Measurements from ENCODE around the gene CFAP46. TPM values are rescaled to one million over a fixed set of nuclear protein-coding genes. Genes with fewer than 3 reads are reported as not detected.

Gene CFAP46
- polyA plus RNA-seq, 1 donor from 2014 or later, result 2.6 TPM

DNA sequence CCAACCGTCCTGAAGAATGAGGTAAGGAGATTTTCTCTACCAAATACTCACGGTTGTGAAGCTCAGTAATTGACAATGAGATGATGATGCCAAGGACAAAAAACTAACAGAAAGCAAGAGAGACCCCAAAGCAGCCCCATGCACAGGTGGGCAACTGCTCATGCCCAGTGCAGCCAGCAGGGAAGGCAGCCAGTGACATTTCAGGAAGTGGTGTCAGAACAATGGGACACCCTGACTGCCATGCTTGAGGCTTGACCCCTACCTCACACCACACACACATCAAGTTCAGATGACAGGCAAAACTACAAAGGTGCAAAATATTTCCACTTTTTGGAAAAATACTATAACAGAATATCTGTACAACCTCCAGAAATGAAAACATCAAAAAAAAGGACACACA is 66.9 kb downstream of the CFAP46 start:
- H2AFZ ChIP-seq (ENCODE audit: low read depth, low read length), result no peak overlapping the region
- H3K9me3 ChIP-seq (ENCODE audit: low read length), result no peaks in the 10 kb centered on the region
- no peaks in the 10 kb centered on the region for H3K9me2 ChIP-seq (ENCODE audit: insufficient read depth, low read length)
- no peak overlapping the region for H3K4me3 ChIP-seq (ENCODE audit: low read length)
- TF ChIP-seq REST (IDR thresholded peaks at IDR 0.05; ENCODE audit: borderline replicate concordance) (no peak), POLR2AphosphoS5 (IDR thresholded peaks at IDR 0.05) (no peak), MXI1 (conservative IDR thresholded peaks at IDR 0.05; ENCODE audit: poor library complexity, severe bottlenecking) (no peak), RAD21 (conservative IDR thresholded peaks at IDR 0.05) (no peak), TAF1 (IDR thresholded peaks at IDR 0.05; ENCODE audit: low read depth) (no peak), EP300 (conservative IDR thresholded peaks at IDR 0.05; ENCODE audit: poor library complexity, severe bottlenecking) (no peak), EZH2 (IDR thresholded peaks at IDR 0.05; ENCODE audit: borderline replicate concordance, insufficient read depth, low read length, poor library complexity, severe bottlenecking) (no peak), SMC3 (conservative IDR thresholded peaks at IDR 0.05; ENCODE audit: poor library complexity) (no peak)
- H3F3A ChIP-seq (ENCODE audit: insufficient read depth, low read length, poor library complexity, severe bottlenecking), result no peaks in the 10 kb centered on the region
- H3K4me2 ChIP-seq (ENCODE audit: low read length), result no peak overlapping the region
- H3K79me2 ChIP-seq (replicated peaks; ENCODE audit: insufficient read depth, low read length), result no peaks in the 10 kb centered on the region
- H3K27me3 ChIP-seq (ENCODE audit: insufficient read depth, low read depth, low read length), result no peaks in the 10 kb centered on the region
- no peaks in the 10 kb centered on the region for H4K20me1 ChIP-seq (ENCODE audit: insufficient read depth)
- no peak overlapping the region for H3K9ac ChIP-seq (ENCODE audit: low read length)
- H3K36me3 ChIP-seq (ENCODE audit: insufficient read depth, low read length), result no peaks in the 10 kb centered on the region
- H3K27ac ChIP-seq (ENCODE audit: low read length), result no peak overlapping the region

- no peak for TF ChIP-seq SMC3 (conservative IDR thresholded peaks at IDR 0.05; ENCODE audit: poor library complexity)
- Histone ChIP-seq H4K20me1 (ENCODE audit: insufficient read depth) (no peaks in the 10 kb centered on the region), H3K27me3 (ENCODE audit: insufficient read depth, low read depth, low read length) (no peaks in the 10 kb centered on the region), H3K36me3 (ENCODE audit: insufficient read depth, low read length) (no peaks in the 10 kb centered on the region), H3K4me3 (ENCODE audit: low read length) (no peak overlapping the region), H3K79me2 (replicated peaks; ENCODE audit: insufficient read depth, low read length) (no peaks in the 10 kb centered on the region), H3K4me2 (ENCODE audit: low read length) (no peak overlapping the region), H3K27ac (ENCODE audit: low read length) (no peak overlapping the region), H3K9ac (ENCODE audit: low read length) (no peak overlapping the region), H3K9me2 (ENCODE audit: insufficient read depth, low read length) (no peaks in the 10 kb centered on the region), H2AFZ (ENCODE audit: low read depth, low read length) (no peak overlapping the region), H3F3A (ENCODE audit: insufficient read depth, low read length, poor library complexity, severe bottlenecking) (no peaks in the 10 kb centered on the region), H3K9me3 (ENCODE audit: low read length) (no peaks in the 10 kb centered on the region)
These were observed 69.0 kb downstream of the CFAP46 start for GRCh38 chr10:132873395-132873794.

- no peak overlapping the region for H3K4me2 ChIP-seq (ENCODE audit: low read length)
- H3K9me2 ChIP-seq (ENCODE audit: insufficient read depth, low read length), result no peaks in the 10 kb centered on the region
- H3K79me2 ChIP-seq (replicated peaks; ENCODE audit: insufficient read depth, low read length), result no peaks in the 10 kb centered on the region
- H3K9ac ChIP-seq (ENCODE audit: low read length), result no peak overlapping the region
- H3K36me3 ChIP-seq (ENCODE audit: insufficient read depth, low read length), result no peaks in the 10 kb centered on the region
- H3K9me3 ChIP-seq (ENCODE audit: low read length), result no peaks in the 10 kb centered on the region
- no peak overlapping the region for H3K27ac ChIP-seq (ENCODE audit: low read length)
- H2AFZ ChIP-seq (ENCODE audit: low read depth, low read length), result no peak overlapping the region
- TF ChIP-seq EZH2 (IDR thresholded peaks at IDR 0.05; ENCODE audit: borderline replicate concordance, insufficient read depth, low read length, poor library complexity, severe bottlenecking) (no peak), REST (IDR thresholded peaks at IDR 0.05; ENCODE audit: borderline replicate concordance) (no peak), TAF1 (IDR thresholded peaks at IDR 0.05; ENCODE audit: low read depth) (no peak), RAD21 (conservative IDR thresholded peaks at IDR 0.05) (no peak), SMC3 (conservative IDR thresholded peaks at IDR 0.05; ENCODE audit: poor library complexity) (no peak), MXI1 (conservative IDR thresholded peaks at IDR 0.05; ENCODE audit: poor library complexity, severe bottlenecking) (no peak), POLR2AphosphoS5 (IDR thresholded peaks at IDR 0.05) (no peak), EP300 (conservative IDR thresholded peaks at IDR 0.05; ENCODE audit: poor library complexity, severe bottlenecking) (no peak)
- TF ChIP-seq, protein P1, sequence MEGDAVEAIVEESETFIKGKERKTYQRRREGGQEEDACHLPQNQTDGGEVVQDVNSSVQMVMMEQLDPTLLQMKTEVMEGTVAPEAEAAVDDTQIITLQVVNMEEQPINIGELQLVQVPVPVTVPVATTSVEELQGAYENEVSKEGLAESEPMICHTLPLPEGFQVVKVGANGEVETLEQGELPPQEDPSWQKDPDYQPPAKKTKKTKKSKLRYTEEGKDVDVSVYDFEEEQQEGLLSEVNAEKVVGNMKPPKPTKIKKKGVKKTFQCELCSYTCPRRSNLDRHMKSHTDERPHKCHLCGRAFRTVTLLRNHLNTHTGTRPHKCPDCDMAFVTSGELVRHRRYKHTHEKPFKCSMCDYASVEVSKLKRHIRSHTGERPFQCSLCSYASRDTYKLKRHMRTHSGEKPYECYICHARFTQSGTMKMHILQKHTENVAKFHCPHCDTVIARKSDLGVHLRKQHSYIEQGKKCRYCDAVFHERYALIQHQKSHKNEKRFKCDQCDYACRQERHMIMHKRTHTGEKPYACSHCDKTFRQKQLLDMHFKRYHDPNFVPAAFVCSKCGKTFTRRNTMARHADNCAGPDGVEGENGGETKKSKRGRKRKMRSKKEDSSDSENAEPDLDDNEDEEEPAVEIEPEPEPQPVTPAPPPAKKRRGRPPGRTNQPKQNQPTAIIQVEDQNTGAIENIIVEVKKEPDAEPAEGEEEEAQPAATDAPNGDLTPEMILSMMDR (IDR thresholded peaks at IDR 0.05; ENCODE audit: poor library complexity, severe bottlenecking), result no peak
- no peaks in the 10 kb centered on the region for H4K20me1 ChIP-seq (ENCODE audit: insufficient read depth)
- no peak overlapping the region for H3K4me3 ChIP-seq (ENCODE audit: low read length)
- H3K27me3 ChIP-seq (ENCODE audit: insufficient read depth, low read depth, low read length), result no peaks in the 10 kb centered on the region
- H3F3A ChIP-seq (ENCODE audit: insufficient read depth, low read length, poor library complexity, severe bottlenecking), result no peaks in the 10 kb centered on the region
These were observed 69.7 kb downstream of the CFAP46 start for GRCh38 chr10:132872658-132873057.

Measured in neural cell (in vitro differentiated cells).